ENCODE data around the gene SPHK1. TPM values are rescaled to one million over a fixed set of nuclear protein-coding genes. Genes with fewer than 3 reads are reported as not detected.

The SPHK1 gene
- total and polyA plus RNA-seq, 5 donors = 3.5 to 13.6 (median 3.8) TPM

- intact Hi-C loops (cut with DNase I) = loop anchor here (5.0 to 10.0 kb wide), 3 partner anchors 55 to 97 kb away; partner anchors contain the start of genes QRICH2 (in 2 of the 4) and UBE2O (in 1 of the 4)
- H3K4me3 ChIP-seq (ENCODE audit: low read length) = no peak overlapping the region
- DNase-seq (peak in 1 of 3 donors; percentile 52), ATAC-seq (no peak)
- WGBS = 89% methylated on average over 33 of the region's 33 CpGs
- no peak overlapping the region for H3K27ac ChIP-seq (ENCODE audit: low read length)
- no peaks in the 10 kb centered on the region for H3K4me1 ChIP-seq (ENCODE audit: control insufficient read depth, insufficient read depth, low read length)
- H3K9me3 ChIP-seq (ENCODE audit: control insufficient read depth, low read length) = no peaks in the 10 kb centered on the region
- H3K27me3 ChIP-seq (ENCODE audit: control insufficient read depth, insufficient read depth) = no peaks in the 10 kb centered on the region
These were observed 15.1 kb downstream of the SPHK1 start for GRCh38 chr17:76399175-76400172.

- no peak for ATAC-seq
- Histone ChIP-seq H3K4me1 (ENCODE audit: control insufficient read depth, insufficient read depth, low read length) (peaks cover 4% of the 10 kb centered on the region), H3K4me3 (ENCODE audit: low read length) (no peak overlapping the region), H3K27ac (ENCODE audit: low read length) (no peak overlapping the region), H3K27me3 (ENCODE audit: control insufficient read depth, insufficient read depth) (no peaks in the 10 kb centered on the region), H3K9me3 (ENCODE audit: control insufficient read depth, low read length) (no peaks in the 10 kb centered on the region)
- WGBS = 66% methylated on average over 5 of the region's 5 CpGs
- peak in 1 of 3 donors; percentile 23 for DNase-seq
- intact Hi-C loops (cut with DNase I) = loop anchor here in 1 of 4 donors (10.0 kb wide), 1 partner anchor 52 kb away; the partner anchor contains the start of gene UBE2O
These were observed 18.3 kb downstream of the SPHK1 start for GRCh38 chr17:76402711-76403110.

GRCh38 chr17:76404256-76404655, 19.8 kb downstream of the SPHK1 start:
- whole genome bisulfite sequencing = 79% methylated on average over 6 of the region's 6 CpGs
- no peaks in the 10 kb centered on the region for H3K9me3 ChIP-seq (ENCODE audit: control insufficient read depth, low read length)
- H3K4me3 ChIP-seq (ENCODE audit: low read length) = no peak overlapping the region
- intact Hi-C loops (cut with DNase I) = loop anchor here in 1 of 4 donors (10.0 kb wide), 1 partner anchor 51 kb away; the partner anchor contains the start of gene UBE2O
- peaks cover 8% of the 10 kb centered on the region for H3K4me1 ChIP-seq (ENCODE audit: control insufficient read depth, insufficient read depth, low read length)
- no peaks in the 10 kb centered on the region for H3K27me3 ChIP-seq (ENCODE audit: control insufficient read depth, insufficient read depth)
- ATAC-seq = no peak
- H3K27ac ChIP-seq (ENCODE audit: low read length) = peak overlapping the region; percentile 42
- DNase-seq = peak; percentile 10 to 39 (median 37)

GRCh38 chr17:76404976-76405563, 20.7 kb downstream of the SPHK1 start:
- 65% methylated on average over 25 of the region's 25 CpGs for whole genome bisulfite sequencing
- H3K27ac ChIP-seq (ENCODE audit: low read length) = peak overlapping the region; percentile 87
- no peak overlapping the region for H3K4me3 ChIP-seq (ENCODE audit: low read length)
- DNase-seq (peak; percentile 69 to 89 (median 86)), ATAC-seq (peak; percentile 48 to 74)
- no peaks in the 10 kb centered on the region for H3K27me3 ChIP-seq (ENCODE audit: control insufficient read depth, insufficient read depth)
- intact Hi-C loops (cut with DNase I) = loop anchor here in 3 of 4 donors (5.0 to 10.0 kb wide), 4 partner anchors 42 to 102 kb away; partner anchors contain the start of gene UBE2O (in 1 of the 3)
- H3K9me3 ChIP-seq (ENCODE audit: control insufficient read depth, low read length) = no peaks in the 10 kb centered on the region
- peaks cover 8% of the 10 kb centered on the region for H3K4me1 ChIP-seq (ENCODE audit: control insufficient read depth, insufficient read depth, low read length)

- intact Hi-C loops (cut with DNase I) = loop anchor here in 3 of 4 donors (5.0 to 10.0 kb wide), 4 partner anchors 42 to 102 kb away; partner anchors contain the start of gene UBE2O (in 1 of the 3)
- peak in 2 of 3 donors; percentile 35 to 46 for DNase-seq
These were observed 21.2 kb downstream of the SPHK1 start for GRCh38 chr17:76405607-76405966.

GRCh38 chr17:76405967-76406647, 21.7 kb downstream of the SPHK1 start:
- peaks cover 8% of the 10 kb centered on the region for H3K4me1 ChIP-seq (ENCODE audit: control insufficient read depth, insufficient read depth, low read length)
- no peaks in the 10 kb centered on the region for H3K9me3 ChIP-seq (ENCODE audit: control insufficient read depth, low read length)
- H3K4me3 ChIP-seq (ENCODE audit: low read length) = no peak overlapping the region
- 45% methylated on average over 16 of the region's 16 CpGs for WGBS
- peak overlapping the region; percentile 87 for H3K27ac ChIP-seq (ENCODE audit: low read length)
- peak; percentile 78 to 87 for ATAC-seq
- intact Hi-C loops (cut with DNase I) = loop anchor here in 3 of 4 donors (5.0 to 10.0 kb wide), 4 partner anchors 41 to 101 kb away; partner anchors contain the start of gene UBE2O (in 1 of the 3)
- H3K27me3 ChIP-seq (ENCODE audit: control insufficient read depth, insufficient read depth) = no peaks in the 10 kb centered on the region
- peak; percentile 78 to 93 (median 92) for DNase-seq

More at GRCh38 chr17:76405607-76405966, 21.2 kb downstream of the SPHK1 start:
- 75% methylated on average over 9 of the region's 9 CpGs for WGBS
- Histone ChIP-seq H3K27ac (ENCODE audit: low read length) (peak overlapping the region; percentile 87), H3K4me1 (ENCODE audit: control insufficient read depth, insufficient read depth, low read length) (peaks cover 8% of the 10 kb centered on the region), H3K9me3 (ENCODE audit: control insufficient read depth, low read length) (no peaks in the 10 kb centered on the region), H3K27me3 (ENCODE audit: control insufficient read depth, insufficient read depth) (no peaks in the 10 kb centered on the region), H3K4me3 (ENCODE audit: low read length) (no peak overlapping the region)
- peak in 1 of 2 donors; percentile 9 for ATAC-seq

GRCh38 chr17:76407509-76407908, 23.1 kb downstream of the SPHK1 start:
- Histone ChIP-seq H3K27ac (ENCODE audit: low read length) (no peak overlapping the region), H3K4me3 (ENCODE audit: low read length) (no peak overlapping the region), H3K4me1 (ENCODE audit: control insufficient read depth, insufficient read depth, low read length) (peaks cover 8% of the 10 kb centered on the region), H3K9me3 (ENCODE audit: control insufficient read depth, low read length) (no peaks in the 10 kb centered on the region), H3K27me3 (ENCODE audit: control insufficient read depth, insufficient read depth) (no peaks in the 10 kb centered on the region)
- 70% methylated on average over 4 of the region's 4 CpGs for WGBS
- no peak for ATAC-seq
- intact Hi-C loops (cut with DNase I) = loop anchor here in 3 of 4 donors (5.0 to 10.0 kb wide), 4 partner anchors 40 to 100 kb away; partner anchors contain the start of gene UBE2O (in 1 of the 3)
- peak in 1 of 3 donors; percentile 46 for DNase-seq

GRCh38 chr17:76408037-76408849, 23.8 kb downstream of the SPHK1 start:
- H3K4me1 ChIP-seq (ENCODE audit: control insufficient read depth, insufficient read depth, low read length) = peaks cover 8% of the 10 kb centered on the region
- H3K27me3 ChIP-seq (ENCODE audit: control insufficient read depth, insufficient read depth) = no peaks in the 10 kb centered on the region
- DNase-seq = peak in 2 of 3 donors; percentile 77 to 81
- no peaks in the 10 kb centered on the region for H3K9me3 ChIP-seq (ENCODE audit: control insufficient read depth, low read length)
- no peak overlapping the region for H3K27ac ChIP-seq (ENCODE audit: low read length)
- intact Hi-C loops (cut with DNase I) = loop anchor here in 3 of 4 donors (5.0 to 10.0 kb wide), 4 partner anchors 39 to 99 kb away; partner anchors contain the start of gene UBE2O (in 1 of the 3)
- 76% methylated on average over 12 of the region's 12 CpGs for WGBS
- H3K4me3 ChIP-seq (ENCODE audit: low read length) = no peak overlapping the region
- ATAC-seq = no peak

- H3K4me1 ChIP-seq (ENCODE audit: control insufficient read depth, insufficient read depth, low read length) = peaks cover 21% of the 10 kb centered on the region
- no peaks in the 10 kb centered on the region for H3K27me3 ChIP-seq (ENCODE audit: control insufficient read depth, insufficient read depth)
- H3K27ac ChIP-seq (ENCODE audit: low read length) = no peak overlapping the region
- DNase-seq = no peak
- no peak overlapping the region for H3K4me3 ChIP-seq (ENCODE audit: low read length)
- no peaks in the 10 kb centered on the region for H3K9me3 ChIP-seq (ENCODE audit: control insufficient read depth, low read length)
- no peak for ATAC-seq
- intact Hi-C loops (cut with DNase I) = no loop called here
- 90% methylated on average over 15 of the region's 15 CpGs for WGBS
These were observed 26.0 kb downstream of the SPHK1 start for GRCh38 chr17:76410328-76410965.
